Activated CD4-positive, alpha-beta T cell treated with anti-CD3 and anti-CD28 coated beads for 48 hours (primary cell): ENCODE measurements around the gene ALDH1A1.

Source experiments
- DNase-seq: peaks from one replicate; pipeline ENCODE4 v3.0.0-alpha.2; 2020

The ALDH1A1 gene

DNA sequence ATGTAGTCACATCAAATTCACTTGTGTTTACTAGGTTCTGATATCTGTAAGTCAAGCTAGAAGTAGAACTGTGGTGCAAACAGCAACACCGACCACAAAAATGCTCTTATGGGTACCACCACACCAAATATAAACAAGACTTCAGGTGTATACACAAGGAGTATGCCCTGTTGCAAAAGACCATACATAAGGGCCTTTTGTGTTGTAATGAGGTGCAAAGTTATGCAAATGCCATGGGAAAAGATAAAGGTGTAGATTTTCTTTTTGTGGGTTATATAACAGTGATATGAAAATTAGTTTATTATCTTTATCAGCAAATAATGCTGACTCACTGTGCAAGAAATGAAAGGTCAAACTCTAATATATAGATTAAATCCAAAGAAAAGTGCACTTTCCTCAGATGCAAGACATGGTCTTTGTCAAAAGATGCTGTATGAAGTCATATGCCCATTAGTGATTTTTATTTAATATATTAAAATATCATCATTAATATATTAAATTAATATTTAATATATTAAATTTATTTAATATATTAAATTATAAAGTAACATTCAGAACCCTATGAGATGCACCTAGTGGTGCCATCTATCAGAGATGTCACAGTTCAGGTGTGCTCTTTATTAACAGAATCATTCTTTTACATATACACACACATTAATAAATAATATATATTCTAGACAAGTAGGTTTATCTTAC, 26.7 kb upstream of the ALDH1A1 start:
- no peak for DNase-seq

DNA sequence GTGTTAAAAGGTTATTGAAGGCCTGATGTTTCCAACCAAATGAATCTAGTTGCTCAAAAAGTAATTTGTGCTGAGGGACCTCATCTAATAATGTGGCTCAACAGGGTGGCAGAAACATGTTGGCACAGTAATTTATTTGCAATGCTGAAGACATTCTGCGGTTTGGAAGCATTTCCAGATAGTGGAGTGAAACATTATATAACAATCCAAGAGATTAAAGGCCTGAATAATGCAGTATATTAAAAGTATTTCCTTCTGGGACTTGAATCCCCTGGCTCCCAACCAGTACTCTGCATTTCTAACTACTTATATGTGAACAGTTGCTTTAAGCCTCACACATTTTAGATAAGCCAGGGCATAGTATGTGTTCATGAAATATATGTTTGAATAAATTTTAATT, 25.9 kb upstream of the ALDH1A1 start:
- DNase-seq, result no peak

DNA sequence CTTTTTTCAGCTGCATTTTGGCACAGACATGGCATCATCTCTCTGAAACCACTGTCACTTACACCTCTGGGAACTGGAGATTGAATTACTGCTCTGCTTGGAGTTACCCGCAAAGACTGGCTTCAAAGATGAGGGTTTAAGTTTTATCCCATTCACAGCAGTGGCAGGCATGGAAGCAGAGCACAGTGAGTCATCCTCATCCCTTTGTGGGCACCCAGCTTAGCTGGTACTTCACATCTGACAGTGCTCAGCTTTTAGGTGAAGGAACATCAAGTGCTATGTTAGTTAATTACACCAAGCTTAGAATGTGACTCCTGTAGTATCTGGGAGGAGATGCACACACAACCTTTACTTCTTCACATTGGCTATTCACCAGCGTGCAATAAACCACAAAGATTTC, 24.8 kb upstream of the ALDH1A1 start:
- no peak for DNase-seq

DNA sequence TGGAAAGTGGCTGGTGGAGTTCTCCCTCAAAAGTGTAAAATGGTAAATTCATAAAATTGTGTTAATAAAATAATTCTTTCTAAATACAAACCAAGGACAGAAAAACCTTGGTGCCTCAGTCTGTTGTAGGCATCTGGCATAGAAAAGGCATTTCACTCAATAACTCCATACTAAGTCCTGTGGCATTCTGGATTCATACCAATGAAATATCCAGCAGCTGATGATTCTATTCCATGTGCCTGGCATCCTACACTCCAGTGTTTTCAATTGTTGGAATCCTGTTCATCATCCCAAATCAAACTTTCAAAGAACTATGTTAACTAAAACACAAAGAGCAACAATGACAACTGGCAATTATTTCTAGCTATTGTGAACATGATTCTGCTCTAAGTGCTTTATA, 21.6 kb upstream of the ALDH1A1 start:
- DNase-seq, result no peak

DNA sequence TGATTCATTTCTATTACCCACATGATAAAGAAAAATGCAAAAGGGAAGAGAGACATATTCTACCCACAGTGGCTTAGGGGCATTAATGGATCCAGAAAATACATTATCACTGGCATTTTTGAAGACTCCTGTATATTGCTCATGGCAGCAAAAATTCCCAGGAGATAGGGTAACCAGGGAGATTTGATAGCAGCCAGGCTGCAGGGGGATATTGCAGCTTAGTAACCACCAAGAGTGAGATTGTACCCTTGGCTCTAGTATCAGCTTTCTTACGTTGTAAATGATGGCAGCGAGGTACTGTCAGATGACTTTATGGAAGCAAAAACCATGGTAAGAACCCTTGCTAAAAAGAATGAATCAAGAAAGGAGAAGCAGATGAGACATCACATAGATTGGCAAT, 19.8 kb upstream of the ALDH1A1 start:
- DNase-seq, result no peak

DNA sequence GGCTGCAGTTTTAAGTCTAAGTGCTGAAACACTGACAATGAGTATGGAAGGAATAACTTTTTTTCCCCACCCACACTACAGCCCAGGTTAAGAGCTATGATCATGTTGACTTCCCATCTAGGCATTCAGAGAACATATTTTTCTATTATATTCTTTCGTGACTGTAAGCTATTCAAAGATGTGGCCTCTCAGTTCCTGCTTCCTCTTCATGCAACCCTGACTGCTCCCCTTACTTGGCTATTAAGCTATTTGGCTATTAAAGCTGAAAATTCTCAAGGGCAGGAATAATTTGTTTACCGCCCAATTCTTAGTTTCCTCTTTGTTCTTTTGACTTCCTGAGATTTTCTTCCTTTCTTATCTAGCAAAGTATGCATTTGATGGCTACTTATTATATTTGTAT, 18.6 kb upstream of the ALDH1A1 start:
- DNase-seq, result no peak

DNA sequence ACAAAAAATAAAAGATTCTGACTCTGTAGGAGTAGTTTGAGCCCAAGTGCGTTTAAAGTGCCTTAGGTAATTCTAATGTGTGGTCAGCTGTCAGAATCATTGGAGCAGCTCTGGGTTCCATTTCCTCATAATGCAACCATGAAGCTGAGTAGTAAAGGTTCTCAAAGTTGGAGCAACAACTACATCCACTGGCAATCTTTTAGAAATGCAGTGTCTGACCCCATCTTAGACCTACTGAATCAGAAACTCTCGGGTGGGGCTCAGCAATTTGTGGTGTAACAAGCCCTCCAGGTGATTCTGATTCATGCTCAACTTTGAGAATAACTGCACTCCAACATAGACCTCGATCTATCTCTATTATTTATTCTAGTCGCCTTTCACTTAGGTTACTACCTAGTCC, 7.6 kb upstream of the ALDH1A1 start:
- DNase-seq, result no peak

DNA sequence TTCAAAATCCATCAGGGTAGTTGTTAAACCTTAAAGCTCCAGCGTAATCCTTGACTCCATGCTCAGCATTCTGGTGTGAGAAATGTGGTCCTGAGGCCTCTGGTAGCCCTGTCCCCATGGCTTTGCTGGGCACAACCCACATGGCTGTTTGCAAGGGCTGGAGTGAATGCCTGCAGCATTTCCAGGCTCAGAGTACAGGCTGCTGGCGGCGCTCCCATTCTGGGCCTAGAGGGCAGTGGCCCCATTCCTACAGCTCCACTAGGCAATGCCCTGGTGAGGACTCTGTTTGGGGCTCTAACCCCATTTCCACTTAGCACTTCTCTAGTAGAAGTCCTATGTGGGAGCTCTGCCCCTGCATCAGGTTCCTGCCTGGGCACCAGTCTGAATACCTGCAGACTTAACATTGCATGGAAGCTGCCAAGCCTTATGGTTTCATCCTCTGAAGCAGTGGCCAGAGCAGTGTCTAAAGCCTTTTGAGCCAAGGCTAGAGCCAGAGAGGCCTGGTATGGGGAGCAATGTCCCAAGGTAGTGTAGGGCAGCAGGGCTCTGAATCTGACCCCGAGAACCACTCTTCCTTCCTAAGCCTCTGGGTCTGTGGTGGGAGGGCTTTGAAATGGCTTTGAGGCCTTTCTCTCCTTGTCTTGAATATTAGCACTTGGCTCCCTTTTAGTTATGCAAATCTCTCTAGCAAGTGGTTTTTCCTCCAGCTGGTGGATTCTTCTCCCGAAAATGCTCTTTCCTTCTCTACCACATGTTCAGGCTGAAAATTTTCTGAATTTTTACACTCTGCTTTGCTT, 5.8 kb upstream of the ALDH1A1 start:
- no peak for DNase-seq

DNA sequence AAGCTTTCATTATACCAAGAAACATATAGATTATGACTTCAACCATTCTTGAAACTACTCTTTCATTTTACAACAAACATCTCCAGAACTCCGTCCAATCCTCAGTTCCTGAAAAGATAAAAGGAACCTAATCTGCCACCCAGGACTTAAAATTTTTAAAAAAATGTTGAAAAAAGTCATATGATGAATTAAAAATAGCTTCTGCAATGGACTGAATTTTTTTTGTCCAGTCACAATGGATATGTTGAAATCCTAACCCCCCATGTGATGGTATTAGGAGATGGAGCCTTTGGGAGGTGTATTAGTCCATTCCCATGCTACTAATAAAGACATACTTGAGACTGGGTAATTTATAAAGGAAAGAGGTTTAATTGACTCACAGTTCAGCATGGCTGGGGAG, 2.7 kb upstream of the ALDH1A1 start:
- DNase-seq, result no peak

DNA sequence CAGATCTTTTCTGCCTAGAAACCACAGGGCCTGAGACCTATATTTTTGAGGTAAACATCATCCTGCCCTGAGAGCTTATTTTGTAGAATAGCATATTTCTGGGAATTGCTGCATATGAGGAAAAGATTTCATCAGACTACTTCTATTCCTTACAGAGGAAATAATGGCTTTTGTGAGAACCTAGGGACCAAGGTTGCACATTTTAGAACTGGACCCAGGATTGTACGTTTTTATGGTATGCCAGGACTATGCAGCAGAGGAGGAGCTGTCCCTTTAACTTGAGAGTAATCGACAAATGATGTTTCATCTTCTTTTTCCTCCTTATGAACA, 2.2 kb upstream of the ALDH1A1 start:
- DNase-seq, result no peak

DNA sequence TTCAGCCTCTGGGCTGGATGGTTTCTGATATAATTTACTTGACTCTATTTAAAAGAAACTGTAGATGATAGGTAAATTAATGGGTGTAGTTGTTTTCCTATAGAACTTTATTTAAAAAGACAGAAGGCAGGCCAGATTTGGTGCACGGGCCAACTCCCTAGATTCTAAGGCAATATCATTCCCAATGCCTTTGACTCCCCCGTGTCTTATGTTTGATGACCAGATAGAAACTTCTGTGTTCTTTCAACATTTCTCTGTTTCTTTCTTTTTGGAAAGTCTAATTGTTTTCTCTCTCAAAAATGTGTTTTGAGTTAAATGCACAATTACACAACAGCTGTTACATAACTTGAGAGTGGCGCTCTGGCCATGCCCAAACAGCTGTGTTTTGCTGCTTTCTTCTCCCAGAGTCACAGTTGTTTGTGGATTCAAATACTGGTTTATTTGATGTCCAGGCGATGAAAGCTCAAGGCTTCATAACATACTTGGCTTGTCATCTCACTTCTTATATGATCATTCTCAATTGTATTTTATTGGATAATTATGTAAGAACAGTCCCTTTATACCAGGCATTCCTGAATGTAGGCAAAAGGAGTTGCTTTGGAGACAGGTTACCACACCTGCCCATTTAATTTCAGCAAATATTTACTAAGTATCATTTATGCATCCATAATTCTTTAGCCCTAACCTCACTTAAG, 1.7 kb upstream of the ALDH1A1 start:
- no peak for DNase-seq

DNA sequence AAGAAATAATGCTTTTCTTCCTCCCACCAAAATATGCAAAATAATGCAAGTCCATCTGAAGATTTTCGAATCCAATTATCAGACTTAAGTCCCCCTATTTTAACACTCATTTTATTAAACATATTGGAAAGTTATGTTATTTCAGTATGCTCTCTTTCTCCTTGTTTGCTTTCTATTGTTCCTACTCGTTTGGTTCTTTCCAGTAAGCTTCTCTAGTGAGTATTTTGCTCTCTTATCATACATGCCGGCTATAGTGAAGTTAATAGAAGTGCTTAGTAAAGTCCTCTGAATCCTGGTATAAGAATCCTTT, 517 bp downstream of the ALDH1A1 start:
- DNase-seq, result no peak

DNA sequence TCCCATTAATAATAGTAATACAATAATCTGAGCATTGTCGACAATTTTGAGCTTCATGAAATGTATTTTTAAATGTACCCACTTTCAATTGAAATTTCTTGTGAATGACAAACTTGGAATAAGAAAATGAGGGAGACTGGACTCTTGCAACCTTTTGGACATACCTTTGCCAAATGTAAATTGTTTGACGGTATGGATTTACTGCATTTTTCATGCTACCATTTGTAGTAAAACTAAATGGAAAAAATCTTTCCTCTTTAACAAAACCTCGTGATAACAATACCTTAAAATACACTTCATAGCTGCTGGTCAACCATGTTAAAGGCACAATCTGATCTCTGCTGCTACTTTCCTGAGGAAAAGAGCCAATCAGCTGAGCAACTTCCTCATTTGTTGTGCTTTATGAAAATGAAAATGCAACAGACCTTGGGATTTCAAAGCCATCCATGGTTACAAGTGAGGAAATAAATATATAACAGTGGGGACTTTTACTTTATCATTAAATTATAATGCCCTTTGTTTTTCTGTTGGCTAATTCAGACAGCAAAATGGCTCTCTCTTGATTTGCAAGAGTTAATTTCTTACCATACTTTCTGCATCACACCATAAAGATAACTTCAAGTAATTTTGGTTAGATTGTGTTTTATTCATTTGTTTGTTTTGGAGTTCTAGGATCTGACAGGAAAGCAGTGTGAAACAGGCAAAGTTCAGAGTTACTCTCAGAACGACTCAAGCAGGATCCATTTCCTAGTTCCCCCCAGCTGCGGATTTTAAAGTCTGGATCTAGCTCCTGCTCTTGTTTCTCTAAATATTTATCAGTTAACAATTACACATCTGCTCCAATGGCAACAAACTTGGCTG, 1.1 kb downstream of the ALDH1A1 start:
- no peak for DNase-seq

DNA sequence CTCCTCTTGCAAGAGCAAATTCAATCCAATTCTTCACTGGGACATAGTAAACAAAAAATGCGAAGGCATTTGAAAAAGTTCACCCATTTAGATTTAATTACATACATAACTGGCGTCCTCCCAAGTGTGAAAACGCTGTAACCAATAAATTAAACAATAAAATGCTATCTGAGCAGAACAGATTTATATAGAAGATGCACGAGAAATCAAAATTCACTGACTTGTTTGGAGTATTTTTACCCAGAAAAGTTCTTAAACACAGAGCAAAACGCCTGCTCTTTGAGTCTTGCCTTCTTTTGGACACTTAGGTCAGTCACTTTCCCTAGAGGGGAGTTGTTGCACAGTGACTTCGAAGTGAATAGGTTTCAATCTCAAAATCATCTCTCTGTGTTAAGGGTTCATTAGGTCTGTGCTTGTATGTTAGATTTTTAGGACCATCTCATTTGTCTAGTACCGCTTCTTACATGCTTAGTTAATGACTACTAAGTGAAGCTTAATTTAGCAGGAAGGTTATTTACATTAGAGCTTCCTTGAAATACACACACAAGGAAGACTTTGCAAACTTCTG, 1.9 kb downstream of the ALDH1A1 start:
- no peak for DNase-seq

DNA sequence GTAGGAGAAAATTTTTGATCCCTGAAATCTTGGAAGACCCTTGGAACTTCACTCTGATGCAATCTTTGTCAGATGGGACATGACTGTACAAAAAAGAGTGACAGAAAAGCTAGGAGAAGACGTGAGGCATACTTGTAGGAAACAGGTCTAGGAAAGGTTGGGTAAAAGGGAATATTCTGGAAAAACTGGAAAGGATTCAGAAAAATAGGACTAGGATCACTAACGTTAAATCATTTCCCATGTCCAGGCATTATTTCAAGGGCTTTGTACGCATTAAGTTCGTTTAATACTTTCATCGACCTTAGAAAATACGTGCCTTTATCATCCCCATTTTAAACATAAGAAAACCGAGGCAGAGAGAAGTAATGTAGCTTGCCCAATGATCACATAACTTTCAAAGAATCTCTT, 2.9 kb downstream of the ALDH1A1 start:
- DNase-seq, result no peak

DNA sequence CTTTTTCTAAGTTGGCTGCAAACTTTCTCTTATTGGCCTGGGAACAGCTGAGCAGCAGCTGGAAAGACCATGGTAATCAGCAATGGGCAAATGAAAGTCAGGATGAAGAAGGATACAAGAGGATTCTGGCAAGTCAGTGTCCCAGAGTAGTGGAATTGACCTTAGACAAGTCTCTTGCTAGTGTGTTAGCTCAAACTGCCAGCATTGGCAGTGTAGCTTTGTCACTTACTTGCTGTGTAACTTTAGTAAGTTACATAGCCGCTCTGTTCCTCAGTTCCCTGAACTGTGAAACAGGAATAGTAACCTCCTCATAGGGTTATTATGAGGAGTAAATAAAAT, 3.6 kb downstream of the ALDH1A1 start:
- DNase-seq, result no peak

DNA sequence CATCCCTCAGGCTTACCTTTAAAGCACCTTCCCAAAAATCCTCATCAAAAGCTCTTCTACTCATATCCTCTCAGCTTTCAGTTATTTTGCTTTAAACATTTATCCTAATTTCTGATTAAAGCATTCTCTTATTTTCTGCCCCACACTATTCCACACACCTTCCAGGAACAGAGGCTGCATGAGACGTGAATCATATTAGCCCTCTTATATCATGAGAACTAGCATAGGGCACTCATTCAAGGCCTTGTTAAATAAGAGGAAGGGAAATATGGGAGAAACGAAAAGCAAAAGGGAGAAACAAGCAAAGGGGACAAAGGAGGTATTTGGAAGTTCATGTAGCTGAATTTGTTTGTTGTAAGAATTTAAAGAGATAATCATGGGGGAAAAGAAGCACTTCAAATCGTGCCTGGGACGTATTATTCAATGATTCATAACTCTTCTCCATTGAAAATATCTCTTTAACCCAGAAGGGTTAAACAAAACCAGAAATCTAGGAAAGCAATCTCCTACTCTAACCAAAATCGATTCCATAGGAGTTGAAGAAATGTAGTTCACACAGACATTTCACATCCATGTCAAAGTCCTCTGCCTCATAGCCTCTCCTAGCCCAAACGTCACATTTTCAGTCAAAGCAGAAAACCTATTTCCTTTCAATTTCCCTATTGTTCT, 4.1 kb downstream of the ALDH1A1 start:
- DNase-seq, result no peak

DNA sequence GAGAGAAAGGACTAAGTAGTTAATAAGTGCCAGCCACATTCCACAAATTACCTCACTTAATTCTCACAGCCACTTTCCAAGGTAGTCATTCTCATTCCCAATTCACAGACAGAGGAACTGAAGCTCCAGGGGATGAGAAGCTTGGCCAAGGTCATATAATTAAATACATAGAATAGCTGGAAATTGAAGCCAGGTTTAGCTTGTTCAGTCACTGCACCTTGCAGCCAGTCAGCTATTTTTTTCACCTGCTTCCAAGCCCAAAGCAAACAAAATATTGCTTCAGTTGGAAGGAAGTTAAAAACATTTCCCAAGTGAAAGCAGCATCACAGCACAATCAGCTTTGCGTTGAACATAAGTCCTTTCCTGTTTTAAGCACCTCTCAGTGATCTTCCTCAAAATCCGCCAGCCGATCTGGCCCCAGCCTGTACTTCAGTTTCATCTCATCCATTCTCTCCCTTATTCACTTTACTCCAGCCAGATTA, 4.8 kb downstream of the ALDH1A1 start:
- no peak for DNase-seq

DNA sequence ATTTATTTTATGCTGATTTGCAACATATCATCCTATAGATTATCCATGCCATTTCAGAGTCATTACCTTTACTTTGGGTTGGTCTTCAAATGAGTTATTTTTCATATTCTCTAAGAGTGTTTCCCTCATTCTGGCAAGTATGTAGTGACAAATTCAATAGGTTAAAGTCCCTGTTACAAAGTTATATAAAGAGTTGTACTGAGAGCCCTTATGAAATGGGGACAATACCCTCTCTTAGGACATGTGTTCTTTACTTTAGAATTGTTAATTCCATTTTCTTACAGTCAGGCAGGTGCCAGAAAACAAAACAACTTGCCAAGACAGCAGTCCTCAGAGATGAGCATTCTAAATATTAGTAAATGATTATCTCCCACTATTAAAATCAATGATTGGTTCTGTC, 6.0 kb downstream of the ALDH1A1 start:
- DNase-seq, result no peak

DNA sequence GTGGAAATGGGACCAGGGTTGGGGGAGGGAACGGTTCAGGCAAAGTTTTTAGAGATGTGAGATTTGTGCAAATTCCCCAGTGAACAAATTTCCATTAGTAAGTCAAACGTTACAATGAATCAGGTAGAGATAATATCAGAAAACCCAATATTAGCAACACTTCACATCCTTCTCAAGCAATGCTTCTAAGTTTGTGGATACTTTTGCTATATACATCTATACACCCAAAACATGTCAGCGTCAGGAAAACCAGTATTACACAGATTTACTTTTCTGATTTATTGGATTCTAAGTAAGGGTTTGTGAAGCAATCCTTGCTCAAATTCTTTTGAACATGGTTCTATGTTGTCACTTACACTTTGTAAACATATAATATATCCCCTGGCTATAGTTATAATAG, 6.5 kb downstream of the ALDH1A1 start:
- DNase-seq, result no peak

DNA sequence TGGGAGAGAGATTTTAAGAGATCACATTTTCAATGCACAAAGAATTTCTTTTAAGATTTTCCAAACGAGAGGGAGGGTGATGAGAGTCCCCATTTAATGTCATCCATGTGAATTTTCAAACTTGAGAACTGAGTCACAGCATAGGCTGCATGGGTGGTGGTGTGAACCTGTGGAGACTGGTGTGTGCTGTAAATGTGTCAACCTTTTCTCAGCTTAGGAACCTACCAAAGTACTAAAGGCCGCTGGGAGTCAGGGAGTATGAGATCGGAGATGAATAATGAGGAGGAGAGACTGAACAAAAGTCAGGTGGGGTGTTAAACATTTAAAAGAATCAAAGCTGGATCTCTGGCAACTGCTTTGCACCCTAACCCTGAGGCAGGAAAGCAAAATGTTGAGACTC, 7.5 kb downstream of the ALDH1A1 start:
- no peak for DNase-seq

DNA sequence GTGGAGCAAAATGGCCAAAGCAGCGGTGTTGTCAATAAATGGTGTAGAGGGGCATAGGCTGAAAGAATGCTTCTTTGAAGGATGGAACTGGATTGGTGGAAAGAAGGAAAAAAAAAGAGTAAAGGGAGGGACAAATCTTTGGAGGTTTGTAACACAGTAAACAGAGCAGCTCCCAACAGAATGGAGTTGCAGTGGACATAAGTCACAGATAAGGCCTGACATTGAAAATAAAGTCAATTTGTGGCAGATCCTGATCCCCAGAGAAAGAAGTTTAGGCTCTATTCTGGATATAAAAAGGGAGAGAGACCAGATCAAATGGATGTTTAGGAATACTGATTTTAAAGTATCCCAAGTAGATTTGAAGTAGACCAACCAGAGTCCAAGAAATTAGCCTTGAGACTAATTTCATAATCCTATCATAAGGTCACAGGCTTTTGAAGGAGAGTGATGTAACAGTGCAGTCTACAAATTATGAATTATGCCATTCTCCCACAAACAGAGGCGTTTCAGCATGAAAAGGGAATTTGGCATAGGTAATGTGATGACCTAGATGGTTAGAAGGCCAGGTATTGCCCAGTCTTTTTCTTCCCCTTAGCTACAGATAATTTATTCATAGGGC, 8.9 kb downstream of the ALDH1A1 start:
- DNase-seq, result no peak
